MG63 (cell line): ENCODE data around the gene RAB44. TPM values are rescaled to one million over a fixed set of nuclear protein-coding genes. Genes with fewer than 3 reads are reported as not detected.

Source experiments
- DNase-seq: peaks from one replicate; pipeline ENCODE4 v3.0.0-alpha.2; 2020
- H3K27me3 ChIP-seq: fragments of 250-450 bp; sonication (Bioruptor Pico); 2 replicates; pipeline ENCODE4 v1.5.1; 2020; ENCODE audit warnings: mild to moderate bottlenecking, moderate library complexity
- H3K36me3 ChIP-seq: fragments of 250-450 bp; sonication (Bioruptor Pico); 2 replicates; pipeline ENCODE4 v1.5.1; 2020; ENCODE audit warnings: mild to moderate bottlenecking, moderate library complexity
- H3K4me3 ChIP-seq: fragments of 250-450 bp; sonication (Bioruptor Pico); 2 replicates; pipeline ENCODE4 v1.5.1; 2020; ENCODE audit warnings: mild to moderate bottlenecking, moderate library complexity
- H3K9me3 ChIP-seq: fragments of 250-450 bp; sonication (Bioruptor Pico); 2 replicates; pipeline ENCODE4 v1.5.1; 2020; ENCODE audit warnings: mild to moderate bottlenecking, moderate library complexity
- total RNA-seq: library from RNA; depleted of rRNA; stranded (reverse); fragments of >200 nt; shearing (Covaris generic); gene quantifications from 2 replicates; pipeline ENCODE4 v1.2.3, GENCODE V29; 2014; ENCODE audit warnings: low replicate concordance

The RAB44 gene
- total RNA-seq, 1 experiment from 2014 or later = not detected

DNA sequence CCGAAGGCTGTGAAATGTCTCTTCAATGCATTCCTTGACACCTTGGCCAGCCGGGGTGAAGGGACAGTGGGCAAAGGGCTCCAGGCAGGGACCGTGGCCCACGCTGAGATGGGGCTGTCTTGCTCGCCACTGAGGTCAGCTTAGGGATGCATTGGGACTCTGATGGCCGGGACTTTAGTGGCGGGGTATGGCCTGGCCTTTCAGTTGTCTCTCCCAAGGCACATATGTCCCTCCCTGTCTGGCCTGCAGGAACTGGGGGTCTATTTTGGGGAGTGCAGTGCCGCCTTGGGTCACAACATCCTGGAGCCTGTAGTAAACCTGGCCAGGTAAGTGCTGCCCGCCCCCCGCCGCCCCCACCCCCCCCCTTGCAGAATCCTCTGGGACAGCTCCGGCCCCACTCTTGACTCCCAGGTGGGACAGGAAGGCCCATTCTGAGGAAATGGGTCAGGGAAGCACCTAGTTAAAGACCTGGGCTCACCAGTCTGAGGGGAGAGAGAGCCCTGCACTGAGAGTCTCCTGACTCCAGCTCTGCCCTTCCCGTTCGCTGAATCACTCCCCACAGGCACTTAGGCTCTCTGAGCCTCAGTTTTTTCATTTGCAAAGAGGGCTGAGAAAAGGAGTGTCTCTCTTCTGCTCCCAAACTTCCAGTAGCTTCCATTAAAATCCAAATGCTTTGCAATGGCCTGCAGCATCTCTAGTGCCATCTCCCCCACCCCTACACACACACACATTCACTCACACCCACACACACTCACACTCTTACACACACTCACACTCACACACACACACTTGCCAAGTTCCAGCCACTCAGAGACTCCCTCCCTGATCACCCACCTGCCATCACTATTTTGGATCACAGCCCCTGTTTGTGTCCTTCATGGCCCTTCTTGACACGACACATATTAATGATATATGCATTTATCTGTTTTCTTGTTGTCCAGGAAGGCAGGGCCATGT is 33.1 kb downstream of the RAB44 start:
- H3K27me3 ChIP-seq = no peaks in the 10 kb centered on the region
- DNase-seq = no peak
- no peaks in the 10 kb centered on the region for H3K9me3 ChIP-seq
- no peaks in the 10 kb centered on the region for H3K36me3 ChIP-seq
- H3K4me3 ChIP-seq = no peak overlapping the region

- H3K4me3 ChIP-seq = no peak overlapping the region
- no peaks in the 10 kb centered on the region for H3K36me3 ChIP-seq
- DNase-seq = no peak
- no peaks in the 10 kb centered on the region for H3K9me3 ChIP-seq
- H3K27me3 ChIP-seq = no peaks in the 10 kb centered on the region
Observed at GRCh38 chr6:36731622-36732310, 34.1 kb downstream of the RAB44 start.

GRCh38 chr6:36733300-36733699 is 35.7 kb downstream of the RAB44 start:
- no peak for DNase-seq
- Histone ChIP-seq H3K27me3 (no peaks in the 10 kb centered on the region), H3K9me3 (no peaks in the 10 kb centered on the region), H3K4me3 (no peak overlapping the region), H3K36me3 (no peaks in the 10 kb centered on the region)

- Histone ChIP-seq H3K4me3 (peak overlapping the region; percentile 23), H3K27me3 (no peaks in the 10 kb centered on the region), H3K36me3 (no peaks in the 10 kb centered on the region), H3K9me3 (no peaks in the 10 kb centered on the region)
- no peak for DNase-seq
Observed at GRCh38 chr6:36734486-36735060, 36.9 kb downstream of the RAB44 start.

- no peaks in the 10 kb centered on the region for H3K27me3 ChIP-seq
- peak overlapping the region; percentile 23 for H3K4me3 ChIP-seq
- peak; percentile 92 for DNase-seq
- no peaks in the 10 kb centered on the region for H3K36me3 ChIP-seq
- H3K9me3 ChIP-seq = no peaks in the 10 kb centered on the region
Observed at GRCh38 chr6:36735110-36736071, 37.8 kb downstream of the RAB44 start.

DNA sequence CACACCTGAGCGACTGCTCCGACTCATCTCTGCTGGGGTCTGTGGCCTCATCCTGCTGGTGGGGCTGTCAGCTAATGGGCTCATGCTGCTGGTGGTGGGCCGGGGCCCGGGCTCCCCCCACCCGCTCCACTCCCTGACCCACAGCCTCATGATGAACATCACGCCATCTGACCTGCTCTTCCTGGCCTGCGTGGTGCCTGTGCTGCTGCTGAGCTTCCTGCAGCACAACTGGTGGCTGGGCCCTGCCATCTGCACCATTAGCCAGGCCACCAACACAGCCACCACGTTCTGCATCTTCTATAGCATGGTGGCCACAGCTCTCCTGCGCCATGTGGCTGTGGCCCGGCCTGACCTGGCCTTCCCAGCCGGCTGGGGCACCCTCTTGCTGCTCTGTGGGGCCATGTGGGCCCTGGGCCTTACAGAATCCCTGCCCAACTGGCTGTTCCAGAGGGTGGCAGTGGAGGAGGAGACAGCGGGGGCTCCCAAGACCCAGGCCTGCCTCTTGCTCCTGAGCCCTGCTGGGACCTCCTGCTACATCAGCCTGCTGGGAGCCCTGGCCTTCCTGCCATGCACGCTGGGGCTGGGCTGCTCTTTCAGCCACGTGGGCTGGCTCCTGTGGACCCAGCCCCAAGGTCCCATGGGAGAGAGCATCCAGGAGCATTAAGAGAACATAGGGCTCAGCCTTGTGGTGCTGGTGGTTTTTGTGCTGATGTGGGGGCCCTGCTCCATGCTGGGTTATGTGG is 39.6 kb downstream of the RAB44 start:
- H3K36me3 ChIP-seq = no peaks in the 10 kb centered on the region
- DNase-seq = no peak
- no peak overlapping the region for H3K4me3 ChIP-seq
- H3K27me3 ChIP-seq = no peaks in the 10 kb centered on the region
- no peaks in the 10 kb centered on the region for H3K9me3 ChIP-seq

GRCh38 chr6:36738108-36738507 is 40.5 kb downstream of the RAB44 start:
- Histone ChIP-seq H3K27me3 (no peaks in the 10 kb centered on the region), H3K9me3 (no peaks in the 10 kb centered on the region), H3K4me3 (no peak overlapping the region), H3K36me3 (no peaks in the 10 kb centered on the region)
- DNase-seq = no peak

- DNase-seq = peak; percentile 40
- Histone ChIP-seq H3K27me3 (no peaks in the 10 kb centered on the region), H3K4me3 (no peak overlapping the region), H3K36me3 (no peaks in the 10 kb centered on the region), H3K9me3 (no peaks in the 10 kb centered on the region)
Observed at GRCh38 chr6:36739947-36740817, 42.6 kb downstream of the RAB44 start.

DNA sequence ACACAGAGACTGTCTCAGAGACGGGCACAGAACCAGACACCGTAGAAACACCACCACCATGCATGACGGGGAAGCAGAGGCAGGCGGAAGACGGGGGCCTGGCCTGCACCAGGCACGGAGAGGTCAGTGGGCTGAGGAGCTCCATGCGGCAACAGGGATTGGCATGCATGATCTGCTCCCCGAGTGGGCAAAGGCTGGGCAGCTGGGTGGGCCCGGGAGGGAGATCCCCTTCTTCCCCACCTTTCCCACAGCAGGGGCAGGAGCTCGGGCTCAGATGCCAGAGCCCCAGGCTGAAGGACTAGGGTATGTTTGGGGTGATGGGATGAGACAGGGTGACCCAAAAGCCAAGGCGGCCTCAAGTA is 43.2 kb downstream of the RAB44 start:
- Histone ChIP-seq H3K36me3 (no peaks in the 10 kb centered on the region), H3K4me3 (no peak overlapping the region), H3K9me3 (no peaks in the 10 kb centered on the region), H3K27me3 (no peaks in the 10 kb centered on the region)
- DNase-seq = no peak

DNA sequence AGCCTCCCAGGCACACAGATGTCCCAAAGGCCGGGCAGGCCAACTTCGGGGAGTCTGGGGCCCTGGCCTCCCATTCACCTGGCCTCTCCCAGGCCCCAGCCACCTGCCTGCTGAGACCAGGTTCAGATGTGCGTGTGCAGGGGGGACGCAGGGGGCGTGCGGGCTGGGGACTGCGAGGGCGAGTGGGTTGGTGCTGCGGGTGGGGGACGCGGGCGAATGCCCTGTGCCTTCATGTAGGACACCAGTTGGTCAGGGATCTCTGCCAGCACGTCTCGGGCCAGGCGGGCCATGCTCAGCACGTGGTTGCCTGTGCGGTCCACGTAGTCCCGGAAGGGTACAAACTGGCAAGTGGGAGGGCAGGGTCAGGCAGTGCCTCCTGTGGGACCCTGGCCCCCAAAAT is 44.5 kb downstream of the RAB44 start:
- no peak overlapping the region for H3K4me3 ChIP-seq
- H3K9me3 ChIP-seq = no peaks in the 10 kb centered on the region
- no peaks in the 10 kb centered on the region for H3K27me3 ChIP-seq
- DNase-seq = no peak
- H3K36me3 ChIP-seq = no peaks in the 10 kb centered on the region

- no peaks in the 10 kb centered on the region for H3K36me3 ChIP-seq
- H3K9me3 ChIP-seq = no peaks in the 10 kb centered on the region
- H3K27me3 ChIP-seq = no peaks in the 10 kb centered on the region
- no peak overlapping the region for H3K4me3 ChIP-seq
- no peak for DNase-seq
Observed at GRCh38 chr6:36743032-36743431, 45.4 kb downstream of the RAB44 start.

GRCh38 chr6:36743538-36744303 is 46.1 kb downstream of the RAB44 start:
- Histone ChIP-seq H3K27me3 (no peaks in the 10 kb centered on the region), H3K9me3 (no peaks in the 10 kb centered on the region), H3K4me3 (no peak overlapping the region), H3K36me3 (no peaks in the 10 kb centered on the region)
- DNase-seq = no peak

DNA sequence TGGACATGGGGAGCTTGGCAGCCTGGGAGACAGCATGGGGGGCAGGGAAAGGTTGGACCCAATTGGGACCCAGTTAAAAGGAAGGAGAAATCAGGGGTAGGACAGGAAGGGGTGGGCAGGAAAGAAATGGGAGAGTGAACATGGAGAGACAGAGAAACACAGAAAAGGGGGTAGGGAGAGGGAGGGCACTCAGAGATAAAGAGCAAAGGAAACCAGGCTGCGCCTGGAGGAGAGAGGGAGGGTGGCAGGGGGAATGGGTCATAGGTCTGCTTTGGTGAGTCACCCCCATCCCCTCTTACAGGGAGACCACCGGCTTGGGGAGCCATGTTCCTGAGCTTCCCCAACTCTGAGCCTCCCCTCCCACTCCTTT is 46.7 kb downstream of the RAB44 start:
- no peaks in the 10 kb centered on the region for H3K9me3 ChIP-seq
- no peak overlapping the region for H3K4me3 ChIP-seq
- no peaks in the 10 kb centered on the region for H3K27me3 ChIP-seq
- no peaks in the 10 kb centered on the region for H3K36me3 ChIP-seq
- DNase-seq = no peak

GRCh38 chr6:36745283-36745682 is 47.7 kb downstream of the RAB44 start:
- H3K36me3 ChIP-seq = no peaks in the 10 kb centered on the region
- H3K9me3 ChIP-seq = no peaks in the 10 kb centered on the region
- no peak overlapping the region for H3K4me3 ChIP-seq
- no peaks in the 10 kb centered on the region for H3K27me3 ChIP-seq
- DNase-seq = no peak
